Body of pancreas (tissue), 4 donors: ENCODE data around the gene GNG14. TPM values are rescaled to one million over a fixed set of nuclear protein-coding genes. Genes with fewer than 3 reads are reported as not detected.
A peak's percentile ranks its signal among the peaks of the same experiment; 100 is the strongest.

ENCODE experiments used
- ATAC-seq: fragments of 150-250 bp; one replicate; pipeline ENCODE4 v1.9.1; 2016
- DNase-seq, 4 donors: peaks; one replicate each; pipeline ENCODE4 v3.0.0-alpha.2; 2019
- H3K27ac ChIP-seq, 4 donors: fragments of 200-600 bp; sonication (generic); 1 replicate in 3 of 4; 2 replicates in 1 of 4; pipeline versions ENCODE4 v1.5.1 to v1.6.1; 2016 to 2019; ENCODE audit warnings: mild to moderate bottlenecking in 1 of 4, mixed read lengths in 1 of 4, moderate library complexity in 1 of 4
- H3K27me3 ChIP-seq, 2 donors: fragments of 200-600 bp; sonication (generic); one replicate each; pipeline ENCODE4 v1.6.0; 2016; ENCODE audit warnings: mild to moderate bottlenecking in 1 of 2
- H3K36me3 ChIP-seq, 2 donors: fragments of 200-600 bp; sonication (generic); replicated peaks in 1 of 2; 2 replicates each; pipeline ENCODE4 v1.5.1; 2016; ENCODE audit warnings: low read depth in 2 of 2; ENCODE audit not compliant: insufficient read depth in 1 of 2
- H3K4me1 ChIP-seq: fragments of 200-600 bp; sonication (generic); one replicate; pipeline ENCODE4 v1.6.0; 2016
- H3K4me3 ChIP-seq, 2 donors: fragments of 200-600 bp; sonication (generic); 1 replicate in 1 of 2; 2 replicates in 1 of 2; pipeline ENCODE4 v1.5.1; 2016 to 2019
- H3K9me3 ChIP-seq, 3 donors: fragments of 200-600 bp; sonication (generic); 1 replicate in 2 of 3; 2 replicates in 1 of 3; pipeline ENCODE4 v1.5.1; 2016
- POLR2A ChIP-seq, 3 donors: fragments of 450-650 bp; IDR thresholded peaks; one replicate each; pipeline ENCODE4 v1.6.1; 2016; ENCODE audit warnings: antibody characterized with exemption in 3 of 3, mild to moderate bottlenecking in 2 of 3
- WGBS, 2 donors: methylation state at CpG; one replicate each; pipeline ENCODE4 v1.1.5; 2017; 5-methylcytosine and 5-hydroxymethylcytosine counted together
- intact Hi-C: fragments of 100-400 bp; cut with DNase I; formaldehyde crosslinking; loops from one replicate; pipeline ENCODE4 v1.15.1; 2023
- total RNA-seq, 2 donors: library from RNA; depleted of rRNA; stranded (reverse); fragments of >200 nt; gene quantifications; one replicate each; pipeline ENCODE4 v1.1.0, GENCODE V29; 2016
- TF ChIP-seq, protein P1 (sequence below), 7 experiments: fragments of 450-650 bp in 4 of 7; fragments of 200-600 bp in 3 of 7; sonication (generic) in 3 of 7; IDR thresholded peaks; one replicate each; pipeline ENCODE4 v1.5.1; 2016 to 2019; ENCODE audit warnings: antibody characterized with exemption in 7 of 7

The GNG14 gene
- not detected for total RNA-seq

DNA sequence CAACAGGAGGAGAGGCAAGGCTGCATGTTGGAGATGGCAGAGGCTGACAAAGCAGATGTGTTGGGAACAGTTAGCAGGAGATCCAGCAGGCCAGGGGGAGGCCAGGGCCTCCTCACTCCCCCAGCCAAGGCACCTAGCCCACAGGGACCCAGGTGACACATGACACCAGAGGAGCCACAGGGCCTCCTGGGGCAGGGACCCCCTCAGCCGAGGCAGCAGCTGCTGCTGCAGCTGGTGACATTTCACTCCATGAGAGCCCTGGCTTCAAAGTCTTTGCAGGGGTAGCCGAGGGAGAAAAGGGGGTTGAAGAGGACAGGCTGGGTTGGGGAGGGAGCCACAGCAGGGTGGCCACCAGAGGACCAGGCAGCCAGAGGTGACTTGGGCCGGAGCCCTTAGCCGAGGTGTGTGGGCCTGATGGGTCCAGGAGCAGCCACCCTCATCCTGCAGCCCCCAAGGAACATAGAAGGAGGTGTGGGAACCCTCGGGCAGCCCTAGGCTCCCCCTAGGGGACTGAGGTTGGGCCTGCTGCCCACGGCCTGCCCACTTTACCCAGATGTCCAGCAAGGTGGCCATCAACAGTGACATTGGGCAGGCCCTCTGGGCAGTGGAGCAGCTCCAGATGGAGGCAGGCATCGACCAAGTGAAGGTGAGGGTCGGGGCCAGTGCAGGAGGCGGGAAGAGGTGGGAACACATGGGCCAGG, at the start of gene GNG14:
GNG14 (plus strand) TSS at position 503 of the 701 bp plus-strand sequence; CDS start at position 554, 51 bp downstream.
- no peaks in the 10 kb centered on the region for H3K27me3 ChIP-seq
- no peak within 1 kb of the TSS for H3K4me3 ChIP-seq
- ATAC-seq: no peak
- intact Hi-C loops: no loop called here
- DNase-seq: no peak
- no peaks in the 10 kb centered on the region for H3K4me1 ChIP-seq
- no peak within 1 kb of the TSS for H3K27ac ChIP-seq
- no peaks in the 10 kb centered on the region for H3K9me3 ChIP-seq
- WGBS, 2 donors: 86 to 88% methylated on average over 4 to 9 of the region's 9 CpGs
- no peaks in the 10 kb centered on the region for H3K36me3 ChIP-seq
- no peak for TF ChIP-seq POLR2A (IDR thresholded peaks at IDR 0.05)
- TF ChIP-seq, protein P1, sequence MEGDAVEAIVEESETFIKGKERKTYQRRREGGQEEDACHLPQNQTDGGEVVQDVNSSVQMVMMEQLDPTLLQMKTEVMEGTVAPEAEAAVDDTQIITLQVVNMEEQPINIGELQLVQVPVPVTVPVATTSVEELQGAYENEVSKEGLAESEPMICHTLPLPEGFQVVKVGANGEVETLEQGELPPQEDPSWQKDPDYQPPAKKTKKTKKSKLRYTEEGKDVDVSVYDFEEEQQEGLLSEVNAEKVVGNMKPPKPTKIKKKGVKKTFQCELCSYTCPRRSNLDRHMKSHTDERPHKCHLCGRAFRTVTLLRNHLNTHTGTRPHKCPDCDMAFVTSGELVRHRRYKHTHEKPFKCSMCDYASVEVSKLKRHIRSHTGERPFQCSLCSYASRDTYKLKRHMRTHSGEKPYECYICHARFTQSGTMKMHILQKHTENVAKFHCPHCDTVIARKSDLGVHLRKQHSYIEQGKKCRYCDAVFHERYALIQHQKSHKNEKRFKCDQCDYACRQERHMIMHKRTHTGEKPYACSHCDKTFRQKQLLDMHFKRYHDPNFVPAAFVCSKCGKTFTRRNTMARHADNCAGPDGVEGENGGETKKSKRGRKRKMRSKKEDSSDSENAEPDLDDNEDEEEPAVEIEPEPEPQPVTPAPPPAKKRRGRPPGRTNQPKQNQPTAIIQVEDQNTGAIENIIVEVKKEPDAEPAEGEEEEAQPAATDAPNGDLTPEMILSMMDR (IDR thresholded peaks at IDR 0.05): no peak

DNA sequence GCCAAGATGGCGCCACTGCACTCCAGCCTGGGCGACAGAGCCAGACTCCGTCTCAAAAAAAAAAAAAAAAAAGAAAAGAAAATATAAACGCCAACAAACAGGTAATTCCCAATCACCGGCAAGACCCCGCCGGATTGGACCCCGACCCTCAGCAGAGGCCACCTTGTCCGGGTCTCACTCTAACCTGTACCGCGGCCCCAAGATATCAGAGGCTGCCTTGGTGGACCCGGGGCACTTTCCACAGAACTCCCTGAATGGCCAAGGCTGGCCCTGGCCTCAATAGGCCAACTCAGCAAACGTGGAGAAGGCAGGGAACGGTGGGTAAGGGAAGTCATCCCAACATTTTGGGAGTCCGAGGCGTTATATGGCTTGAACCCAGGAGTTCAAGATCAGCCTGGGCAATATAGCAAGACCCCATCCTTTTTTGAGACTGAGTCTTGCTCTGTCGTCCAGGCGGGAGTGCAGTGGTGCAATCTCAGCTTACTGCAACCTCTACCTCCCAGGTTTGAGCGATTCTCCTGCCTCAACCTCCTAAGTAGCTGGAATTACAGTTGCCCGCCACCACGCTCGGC, 49.1 kb upstream of the GNG14 start:
- intact Hi-C loops: no loop called here
- no peak overlapping the region for H3K4me3 ChIP-seq
- no peak for ATAC-seq
- no peak for TF ChIP-seq POLR2A (IDR thresholded peaks at IDR 0.05)
- TF ChIP-seq, protein P1 (IDR thresholded peaks at IDR 0.05): no peak
- H3K36me3 ChIP-seq: no peaks in the 10 kb centered on the region
- 87 to 93% methylated on average over 22 of the region's 22 CpGs for WGBS, 2 donors
- H3K4me1 ChIP-seq: peaks cover 12% of the 10 kb centered on the region
- H3K27me3 ChIP-seq: no peaks in the 10 kb centered on the region
- no peak overlapping the region for H3K27ac ChIP-seq
- DNase-seq: no peak
- H3K9me3 ChIP-seq: no peaks in the 10 kb centered on the region

GRCh38 chr19:12639901-12640613, 47.7 kb upstream of the GNG14 start:
- Histone ChIP-seq H3K36me3 (no peaks in the 10 kb centered on the region), H3K4me3 (no peak overlapping the region), H3K27ac (peak overlapping the region in 2 of 4 donors; percentile 17 to 45), H3K9me3 (no peaks in the 10 kb centered on the region), H3K4me1 (peaks cover 12% of the 10 kb centered on the region), H3K27me3 (no peaks in the 10 kb centered on the region)
- WGBS, 2 donors: 8 to 23% methylated on average over 7 to 39 of the region's 39 CpGs
- intact Hi-C loops: no loop called here
- TF ChIP-seq, protein P1 (IDR thresholded peaks at IDR 0.05): peak; percentile 64 to 88 (median 82)
- no peak for TF ChIP-seq POLR2A (IDR thresholded peaks at IDR 0.05)
- peak; percentile 86 to 90 (median 88) for DNase-seq
- ATAC-seq: peak; percentile 92

DNA sequence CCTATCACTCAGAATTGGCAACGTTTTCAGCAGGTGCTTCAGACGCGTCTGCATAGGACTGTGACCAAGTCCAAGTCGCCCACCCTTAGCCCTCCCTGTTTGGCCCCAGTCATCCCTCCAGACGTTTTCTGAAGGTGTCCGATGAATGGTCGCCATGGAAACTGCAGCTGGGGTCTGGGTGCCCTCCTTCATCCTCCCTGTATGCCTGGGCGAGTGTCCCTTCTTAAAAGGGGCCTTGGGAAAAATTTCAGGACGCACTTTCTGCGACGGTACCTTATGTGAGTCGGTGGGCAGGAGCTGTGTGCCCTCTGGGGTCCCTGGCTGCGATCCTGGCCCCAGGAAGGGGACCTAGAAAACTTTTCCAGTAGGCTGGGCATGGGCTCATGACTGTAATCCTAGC, 46.3 kb upstream of the GNG14 start:
- Histone ChIP-seq H3K27me3 (no peaks in the 10 kb centered on the region), H3K36me3 (no peaks in the 10 kb centered on the region), H3K9me3 (no peaks in the 10 kb centered on the region), H3K4me3 (no peak overlapping the region), H3K4me1 (peaks cover 12% of the 10 kb centered on the region), H3K27ac (no peak overlapping the region)
- no peak for ATAC-seq
- TF ChIP-seq, protein P1 (IDR thresholded peaks at IDR 0.05): no peak
- no peak for TF ChIP-seq POLR2A (IDR thresholded peaks at IDR 0.05)
- no peak for DNase-seq
- 56 to 58% methylated on average over 12 to 13 of the region's 13 CpGs for WGBS, 2 donors
- intact Hi-C loops: no loop called here
